Activated CD4-positive, alpha-beta T cell treated with anti-CD3 and anti-CD28 coated beads, Interleukin-2, amount 10 ng/mL, durations not matched to agents 7 days and 5 days (primary cell): ENCODE measurements around the gene TLCD2. TPM values are rescaled to one million over a fixed set of nuclear protein-coding genes. Genes with fewer than 3 reads are reported as not detected.
"Not testable (repeated sequence)": the region's sequence is repeated elsewhere in the genome, so short reads cannot be mapped to it uniquely, and the experiment has no call there.

ENCODE experiments used
- CTCF ChIA-PET: fragments of 350-600 bp; sonication (Branson Sonifier 250); formaldehyde crosslinking; loops from one replicate; lab custom pipeline; 2021; ENCODE audit warnings: antibody characterized with exemption; lab: Charles Lee
- POLR2A ChIA-PET: fragments of 350-600 bp; sonication (Branson Sonifier 250); formaldehyde crosslinking; loops from one replicate; lab custom pipeline; 2021; ENCODE audit warnings: antibody characterized with exemption; lab: Charles Lee
- DNase-seq: peaks from one replicate; pipeline ENCODE4 v3.0.0-alpha.2; 2020
- H3K27ac Mint-ChIP-seq: one replicate; pipeline ENCODE4 v1.8.0; 2021; ENCODE audit warnings: mild to moderate bottlenecking, moderate library complexity, mixed read lengths
- H3K27me3 Mint-ChIP-seq: one replicate; pipeline ENCODE4 v1.8.0; 2021; ENCODE audit warnings: mixed read lengths
- H3K36me3 Mint-ChIP-seq: one replicate; pipeline ENCODE4 v1.8.0; 2021; ENCODE audit warnings: low read depth, mixed read lengths
- H3K4me1 Mint-ChIP-seq: one replicate; pipeline ENCODE4 v1.8.0; 2021; ENCODE audit warnings: mixed read lengths
- H3K4me3 Mint-ChIP-seq: one replicate; pipeline ENCODE4 v1.8.0; 2021; ENCODE audit warnings: mild to moderate bottlenecking, moderate library complexity, mixed read lengths
- H3K9me3 Mint-ChIP-seq: one replicate; pipeline ENCODE4 v1.8.0; 2021; ENCODE audit warnings: mixed read lengths
- total RNA-seq, 2 experiments: library from RNA; stranded (reverse); gene quantifications; one replicate each; pipeline ENCODE4 v1.2.3, GENCODE V29; 2021

Gene TLCD2
- total RNA-seq, 2 experiments from 2014 or later, result 0.07 to 0.12 TPM

DNA sequence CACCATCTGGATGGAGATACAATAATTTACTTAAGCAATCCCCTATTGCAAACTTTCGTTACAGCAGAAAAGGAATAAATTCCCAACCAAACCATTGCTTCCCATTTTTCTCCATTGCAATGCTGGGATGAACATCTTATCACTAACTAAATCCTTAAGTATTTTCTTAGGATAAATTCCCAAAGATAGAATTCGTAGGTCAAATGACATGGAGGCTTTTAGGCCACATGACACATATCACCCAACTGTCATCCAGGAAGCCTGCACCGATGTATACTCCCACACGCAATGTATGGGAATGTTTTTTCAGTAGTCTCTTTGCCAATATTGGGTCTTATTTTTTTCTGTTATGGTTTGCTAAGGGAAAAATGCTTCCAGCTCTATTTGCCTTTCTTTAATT is 1.6 kb upstream of the TLCD2 start:
- no peak for DNase-seq
- no peak overlapping the region for H3K4me3 Mint-ChIP-seq
- H3K4me1 Mint-ChIP-seq, result peaks cover 32% of the 10 kb centered on the region
- ChIA-PET POLR2A (no interaction called here), CTCF (no interaction called here)
- H3K27ac Mint-ChIP-seq, result no peak overlapping the region
- peaks cover 15% of the 10 kb centered on the region for H3K36me3 Mint-ChIP-seq
- H3K27me3 Mint-ChIP-seq, result peaks cover 32% of the 10 kb centered on the region
- H3K9me3 Mint-ChIP-seq, result no peaks in the 10 kb centered on the region

DNA sequence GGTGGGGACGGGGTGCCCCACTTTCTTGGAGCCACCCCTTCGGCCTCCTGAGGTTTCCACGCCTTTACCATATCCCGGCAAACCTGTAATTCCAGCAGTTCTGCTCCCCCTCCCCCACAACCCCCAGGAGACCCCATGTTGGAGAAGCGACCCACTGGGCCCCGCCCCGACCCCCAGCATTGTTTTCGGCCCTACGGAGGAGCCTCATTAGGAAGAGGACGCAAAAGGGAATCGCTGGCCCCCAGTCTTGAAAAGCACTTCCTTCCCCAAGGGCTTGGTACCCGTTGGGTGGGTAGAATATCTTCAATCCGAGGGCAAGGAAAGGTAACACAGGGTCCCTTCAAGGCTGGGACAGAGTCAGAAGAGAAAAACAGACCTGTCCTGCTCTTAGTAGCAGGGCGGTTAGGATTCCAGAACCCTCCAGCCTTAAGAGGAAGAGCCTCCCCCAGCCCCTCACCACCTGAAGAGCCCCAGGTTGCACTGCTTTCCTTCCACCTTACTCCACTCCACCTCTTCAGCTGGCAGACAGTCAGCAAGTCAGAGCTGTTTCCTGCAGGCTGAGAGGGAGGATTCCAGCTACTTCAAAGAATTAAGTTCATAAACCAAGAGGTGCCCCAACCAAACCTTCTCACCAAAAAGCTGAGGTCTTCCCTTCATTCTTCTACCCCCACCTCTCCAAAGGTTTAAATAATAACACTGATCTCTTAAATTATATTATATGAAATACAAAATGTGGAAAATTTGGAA is 803 bp upstream of the TLCD2 start:
- Mint-ChIP-seq H3K4me3 (peak overlapping the region; percentile 47), H3K27me3 (peaks cover 35% of the 10 kb centered on the region), H3K36me3 (peaks cover 15% of the 10 kb centered on the region), H3K9me3 (no peaks in the 10 kb centered on the region), H3K4me1 (peaks cover 31% of the 10 kb centered on the region), H3K27ac (peak overlapping the region; percentile 31)
- ChIA-PET POLR2A (no interaction called here), CTCF (interaction anchor here (1.5 kb wide), 1 partner anchor 10 kb away, joined by 5 read pairs; no protein-coding TSS in a partner anchor)
- DNase-seq, result peak; percentile 26

DNA sequence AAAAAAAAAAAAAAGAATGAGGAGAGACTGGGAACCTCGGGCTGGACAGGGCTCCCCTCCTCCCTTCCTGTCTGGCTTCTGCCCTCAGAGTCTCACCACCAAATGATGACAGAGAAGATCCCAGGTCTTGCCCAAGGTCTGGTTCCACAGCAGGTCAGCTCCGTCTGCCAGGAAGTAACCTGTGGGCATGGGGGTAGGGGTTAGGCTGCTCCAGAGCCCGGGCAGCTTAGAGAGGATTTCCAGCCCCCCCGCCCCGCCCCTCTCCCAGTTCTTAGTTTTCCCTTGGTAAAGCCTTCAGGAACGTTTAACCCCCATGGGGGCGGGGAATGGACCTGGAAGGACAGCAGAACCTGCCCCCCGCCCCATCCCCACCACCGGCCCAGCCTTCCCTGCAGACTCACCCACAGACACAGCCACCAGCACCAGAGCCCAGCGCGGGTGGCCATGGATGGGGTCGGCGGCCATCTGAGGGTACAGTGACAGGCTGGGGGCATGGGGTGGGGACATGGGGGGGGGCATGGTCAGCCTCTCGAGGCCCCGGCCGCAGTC is 700 bp downstream of the TLCD2 start:
- peaks cover 26% of the 10 kb centered on the region for H3K4me1 Mint-ChIP-seq
- H3K4me3 Mint-ChIP-seq, result no peak overlapping the region
- POLR2A ChIA-PET, result no interaction called here

DNA sequence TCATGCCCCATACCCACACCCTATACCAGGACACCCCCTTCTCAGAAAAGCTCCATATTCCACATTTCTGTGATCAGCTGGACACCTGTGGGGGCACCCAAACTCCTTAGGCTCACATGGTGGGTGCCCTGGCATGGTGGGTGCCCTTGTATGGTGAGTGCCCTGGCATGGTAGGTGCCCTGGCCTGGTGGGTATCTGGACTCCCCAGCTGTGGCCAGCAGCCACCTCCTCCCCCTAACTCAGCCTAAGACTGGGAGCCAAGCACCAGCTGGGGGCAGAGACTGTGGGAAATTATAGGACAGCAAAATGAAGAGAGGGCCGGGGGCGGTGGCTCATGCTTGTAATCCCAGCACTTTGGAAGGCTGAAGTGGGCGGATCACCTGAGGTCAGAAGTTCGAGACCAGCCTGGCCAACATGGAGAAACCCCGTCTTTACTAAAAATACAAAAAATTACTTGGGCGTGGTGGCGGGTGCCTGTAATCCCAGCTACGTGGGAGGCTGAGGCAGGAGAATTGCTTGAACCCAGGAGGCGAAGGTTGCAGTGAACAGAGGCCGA is 1.3 kb downstream of the TLCD2 start:
- H3K9me3 Mint-ChIP-seq, H3K4me3 Mint-ChIP-seq, H3K27ac Mint-ChIP-seq, POLR2A ChIA-PET, DNase-seq: not testable (repeated sequence)
- CTCF ChIA-PET, result interaction anchor here (0.8 to 0.9 kb wide), 2 partner anchors 183 to 215 kb away, joined by 3 to 8 read pairs; no protein-coding TSS in a partner anchor
- Mint-ChIP-seq H3K27me3 (peaks cover 46% of the 10 kb centered on the region), H3K36me3 (peaks cover 15% of the 10 kb centered on the region), H3K4me1 (peaks cover 23% of the 10 kb centered on the region)

More for the DNA sequence above, 700 bp downstream of the TLCD2 start:
- peaks cover 15% of the 10 kb centered on the region for H3K36me3 Mint-ChIP-seq
- no peaks in the 10 kb centered on the region for H3K9me3 Mint-ChIP-seq
- H3K27ac Mint-ChIP-seq, result no peak overlapping the region
- DNase-seq, result no peak
- peaks cover 44% of the 10 kb centered on the region for H3K27me3 Mint-ChIP-seq
- CTCF ChIA-PET, result interaction anchor here (0.8 kb wide), 1 partner anchor 215 kb away, joined by 8 read pairs; no protein-coding TSS in a partner anchor

DNA sequence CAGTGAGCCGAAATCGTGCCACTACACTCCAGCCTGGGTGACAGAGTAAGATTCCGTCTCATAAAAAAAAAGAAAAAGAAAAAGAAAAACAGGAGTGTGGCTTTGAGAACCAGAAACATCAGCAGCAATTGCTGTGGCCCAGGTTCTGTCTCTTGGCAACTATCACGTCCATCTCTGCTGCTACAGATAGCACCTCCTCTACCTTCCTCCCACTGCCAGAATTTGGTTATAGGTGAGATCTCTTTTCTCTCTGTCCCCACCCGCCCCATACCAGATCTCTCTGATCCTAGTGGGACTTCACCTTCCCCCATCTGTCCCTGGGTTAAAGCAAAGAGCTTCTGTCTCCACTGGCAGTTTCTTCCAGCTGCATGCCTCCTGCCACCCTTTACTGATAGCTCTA is 3.1 kb downstream of the TLCD2 start:
- H3K27me3 Mint-ChIP-seq, result peaks cover 46% of the 10 kb centered on the region
- peaks cover 21% of the 10 kb centered on the region for H3K4me1 Mint-ChIP-seq
- DNase-seq, result no peak
- H3K36me3 Mint-ChIP-seq, result peaks cover 9% of the 10 kb centered on the region
- no peaks in the 10 kb centered on the region for H3K9me3 Mint-ChIP-seq
- CTCF ChIA-PET, result interaction anchor here (1.1 to 1.6 kb wide), 2 partner anchors 9 to 17 kb away, joined by 3 read pairs; no protein-coding TSS in a partner anchor
- H3K27ac Mint-ChIP-seq, result no peak overlapping the region
- POLR2A ChIA-PET, result no interaction called here
- H3K4me3 Mint-ChIP-seq, result no peak overlapping the region

DNA sequence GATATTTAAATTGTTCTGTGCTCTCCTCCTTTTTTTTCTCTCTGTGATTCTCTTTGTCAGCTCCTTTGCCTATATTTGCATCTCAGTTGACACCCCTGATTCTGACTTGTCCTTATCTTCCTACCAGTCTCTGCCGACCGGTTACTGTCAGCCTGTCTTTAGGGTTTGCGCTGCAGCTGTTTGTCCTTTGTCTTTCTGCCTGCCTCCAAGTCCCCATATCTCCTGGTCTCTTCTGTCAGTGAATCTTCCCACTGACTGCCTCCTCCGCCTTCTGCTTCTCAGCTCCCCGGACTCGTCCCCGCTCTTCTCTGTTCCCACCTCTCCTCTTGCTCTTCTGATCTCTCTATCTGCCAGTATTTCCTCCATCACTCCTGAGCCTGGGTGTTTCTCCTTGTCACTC is 5.2 kb downstream of the TLCD2 start:
- peaks cover 30% of the 10 kb centered on the region for H3K27me3 Mint-ChIP-seq
- H3K27ac Mint-ChIP-seq, result no peak overlapping the region
- CTCF ChIA-PET, result interaction anchor here (1.4 kb wide), 1 partner anchor 36 kb away, joined by 3 read pairs; no protein-coding TSS in a partner anchor
- POLR2A ChIA-PET, result no interaction called here
- no peak overlapping the region for H3K4me3 Mint-ChIP-seq
- H3K9me3 Mint-ChIP-seq, result no peaks in the 10 kb centered on the region
- no peak for DNase-seq
- peaks cover 8% of the 10 kb centered on the region for H3K4me1 Mint-ChIP-seq
- H3K36me3 Mint-ChIP-seq, result no peaks in the 10 kb centered on the region

DNA sequence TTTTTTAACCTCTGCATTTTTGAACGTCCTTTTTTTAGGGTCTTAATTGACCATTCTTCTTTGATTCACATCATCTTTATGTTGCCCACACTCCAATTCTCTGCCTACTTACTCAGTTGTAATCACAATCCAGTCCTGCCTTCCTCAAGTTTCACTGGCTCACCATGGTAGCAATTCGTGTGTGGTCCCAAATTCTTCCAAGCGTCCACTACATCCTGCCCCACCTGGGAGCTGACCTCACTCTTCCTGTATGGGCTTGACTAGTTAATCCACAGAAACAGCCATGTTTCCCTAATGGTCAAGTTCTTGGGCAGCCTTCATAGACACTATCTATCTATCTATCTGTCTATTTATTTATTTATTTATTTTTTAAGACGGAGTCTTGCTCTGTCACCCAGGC is 7.1 kb downstream of the TLCD2 start:
- CTCF ChIA-PET, result no interaction called here
- peaks cover 26% of the 10 kb centered on the region for H3K27me3 Mint-ChIP-seq
- no peaks in the 10 kb centered on the region for H3K9me3 Mint-ChIP-seq
- peaks cover 4% of the 10 kb centered on the region for H3K4me1 Mint-ChIP-seq
- H3K36me3 Mint-ChIP-seq, result no peaks in the 10 kb centered on the region
- H3K4me3 Mint-ChIP-seq, result no peak overlapping the region
- DNase-seq, result no peak
- H3K27ac Mint-ChIP-seq, result no peak overlapping the region
- POLR2A ChIA-PET, result no interaction called here

DNA sequence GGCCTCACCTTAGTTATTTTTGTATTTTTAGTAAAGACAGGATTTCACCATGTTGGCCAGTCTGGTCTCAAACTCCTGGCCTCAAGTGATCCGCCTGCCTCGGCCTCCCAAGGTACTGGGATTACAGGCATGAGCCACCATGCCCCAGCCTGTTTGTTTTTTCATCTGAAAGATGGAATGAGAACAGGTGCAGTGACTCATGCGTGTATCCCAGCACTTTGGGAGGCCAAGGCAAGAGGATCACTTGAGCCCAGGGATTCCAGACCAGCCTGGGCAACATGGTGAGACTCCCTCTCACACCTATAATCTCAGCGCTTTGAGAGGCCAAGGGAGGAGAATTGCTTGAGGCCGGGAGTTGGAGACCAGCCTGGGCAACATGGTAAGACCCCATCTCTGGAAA is 10.3 kb downstream of the TLCD2 start:
- POLR2A ChIA-PET, H3K9me3 Mint-ChIP-seq, H3K27ac Mint-ChIP-seq: not testable (repeated sequence)

DNA sequence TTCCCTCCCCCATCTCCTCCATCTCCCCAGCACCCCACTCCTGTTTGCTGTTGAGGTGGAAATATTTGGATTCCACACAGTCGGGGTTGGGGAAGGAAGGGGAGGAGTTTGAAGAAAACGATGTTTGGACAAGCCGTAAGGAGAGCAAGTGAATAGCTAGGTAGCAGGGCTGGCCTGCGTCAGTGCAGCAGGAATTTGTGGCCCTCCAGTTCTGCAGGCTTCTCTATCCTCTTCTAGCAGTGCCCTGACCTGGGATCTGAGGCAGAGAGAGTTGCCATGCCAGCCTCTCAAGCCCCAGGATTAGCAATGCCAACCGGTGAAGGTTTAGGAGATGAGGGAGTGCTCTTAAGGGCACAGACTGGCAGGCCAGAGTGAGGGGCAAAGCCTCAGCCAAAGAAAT is 12.5 kb downstream of the TLCD2 start:
- no peaks in the 10 kb centered on the region for H3K36me3 Mint-ChIP-seq
- no peaks in the 10 kb centered on the region for H3K4me1 Mint-ChIP-seq
- DNase-seq, result no peak
- POLR2A ChIA-PET, result no interaction called here
- CTCF ChIA-PET, result no interaction called here
- H3K4me3 Mint-ChIP-seq, result no peak overlapping the region
- no peaks in the 10 kb centered on the region for H3K9me3 Mint-ChIP-seq
- peaks cover 2% of the 10 kb centered on the region for H3K27me3 Mint-ChIP-seq
- H3K27ac Mint-ChIP-seq, result no peak overlapping the region

More for the DNA sequence above, 10.3 kb downstream of the TLCD2 start:
- not testable (repeated sequence) for H3K4me1 Mint-ChIP-seq, H3K4me3 Mint-ChIP-seq, H3K27me3 Mint-ChIP-seq, DNase-seq, H3K36me3 Mint-ChIP-seq
- CTCF ChIA-PET, result interaction anchor here (0.9 kb wide), 1 partner anchor 17 kb away, joined by 3 read pairs; no protein-coding TSS in a partner anchor

DNA sequence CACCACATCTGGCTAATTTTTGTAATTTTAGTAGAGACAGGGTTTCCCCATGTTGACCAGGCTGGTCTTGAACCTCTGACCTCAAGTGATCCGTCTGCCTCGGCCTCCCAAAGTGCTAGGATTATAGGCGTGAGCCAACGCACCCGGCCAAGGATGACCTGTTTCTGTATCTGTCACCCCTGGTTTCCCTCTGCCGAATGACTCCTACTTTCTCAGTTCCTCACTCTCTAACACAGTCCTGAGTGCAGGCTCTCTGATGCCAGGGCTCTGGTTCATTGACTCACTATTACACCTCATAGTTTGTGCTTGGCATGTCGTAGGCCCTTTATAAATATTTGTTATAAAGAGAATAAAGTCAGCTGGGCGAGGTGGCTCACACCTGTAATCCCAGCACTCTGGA is 14.8 kb downstream of the TLCD2 start:
- Mint-ChIP-seq H3K4me3 (no peak overlapping the region), H3K36me3 (no peaks in the 10 kb centered on the region), H3K27me3 (peaks cover 4% of the 10 kb centered on the region), H3K9me3 (no peaks in the 10 kb centered on the region), H3K27ac (no peak overlapping the region), H3K4me1 (no peaks in the 10 kb centered on the region)
- CTCF ChIA-PET, result no interaction called here
- POLR2A ChIA-PET, result no interaction called here
- DNase-seq, result no peak

DNA sequence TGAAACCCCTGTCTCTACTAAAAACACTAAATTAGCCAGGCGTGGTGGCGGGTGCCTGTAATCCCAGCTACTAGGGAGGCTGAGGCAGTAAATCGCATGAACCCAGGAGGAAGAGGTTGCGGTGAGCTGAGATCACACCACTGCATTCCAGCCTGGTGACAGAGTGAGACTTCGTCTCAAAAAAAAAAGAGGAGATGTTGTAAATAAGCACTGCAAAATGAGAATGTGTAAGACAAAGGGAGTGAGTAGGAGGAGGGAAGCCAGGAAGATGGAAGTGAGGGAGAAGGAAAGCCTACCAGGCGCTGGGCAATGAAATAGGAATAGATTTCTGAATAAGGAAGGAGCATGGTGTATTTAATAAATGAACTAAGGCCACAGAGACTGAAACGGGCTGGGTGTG is 16.8 kb downstream of the TLCD2 start:
- CTCF ChIA-PET, result no interaction called here
- Mint-ChIP-seq H3K4me1 (no peaks in the 10 kb centered on the region), H3K27me3 (peaks cover 4% of the 10 kb centered on the region), H3K4me3 (no peak overlapping the region), H3K36me3 (no peaks in the 10 kb centered on the region), H3K9me3 (no peaks in the 10 kb centered on the region), H3K27ac (no peak overlapping the region)
- DNase-seq, result no peak
- POLR2A ChIA-PET, result no interaction called here

DNA sequence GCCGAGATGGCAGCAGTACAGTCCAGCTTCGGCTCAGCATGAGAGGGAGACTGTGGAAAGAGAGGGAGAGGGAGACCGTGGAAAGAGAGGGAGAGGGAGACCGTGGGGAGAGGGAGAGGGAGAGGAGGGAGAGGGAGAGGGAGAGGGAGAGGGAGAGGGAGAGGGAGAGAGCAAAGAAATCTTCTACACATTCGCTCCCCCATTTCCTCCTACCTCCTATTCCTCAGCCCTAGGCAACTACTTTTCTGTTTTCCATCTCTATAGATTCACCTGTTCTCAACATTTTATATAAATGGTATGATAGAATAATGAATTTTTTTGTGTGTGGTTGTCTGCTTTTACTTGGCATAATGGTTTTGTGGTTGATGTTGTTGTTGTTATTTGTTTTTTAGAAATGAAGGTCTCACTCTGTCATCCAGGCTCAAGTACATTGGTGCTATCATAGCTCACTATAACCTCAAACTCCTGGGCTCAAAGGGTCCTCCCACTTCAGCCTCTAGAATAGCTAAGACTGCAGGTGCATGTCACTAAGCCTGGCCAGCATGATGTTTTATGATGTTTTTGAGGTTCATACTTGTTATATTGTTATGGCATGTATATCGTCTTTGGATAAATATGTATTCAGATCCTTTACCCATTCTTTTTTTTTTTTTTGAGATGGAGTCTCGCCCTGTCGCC is 19.5 kb downstream of the TLCD2 start:
- Mint-ChIP-seq H3K4me1 (peaks cover 2% of the 10 kb centered on the region), H3K9me3 (no peaks in the 10 kb centered on the region), H3K27ac (no peak overlapping the region), H3K36me3 (no peaks in the 10 kb centered on the region), H3K4me3 (no peak overlapping the region), H3K27me3 (peaks cover 4% of the 10 kb centered on the region)
- CTCF ChIA-PET, result no interaction called here
- DNase-seq, result no peak
- POLR2A ChIA-PET, result no interaction called here

DNA sequence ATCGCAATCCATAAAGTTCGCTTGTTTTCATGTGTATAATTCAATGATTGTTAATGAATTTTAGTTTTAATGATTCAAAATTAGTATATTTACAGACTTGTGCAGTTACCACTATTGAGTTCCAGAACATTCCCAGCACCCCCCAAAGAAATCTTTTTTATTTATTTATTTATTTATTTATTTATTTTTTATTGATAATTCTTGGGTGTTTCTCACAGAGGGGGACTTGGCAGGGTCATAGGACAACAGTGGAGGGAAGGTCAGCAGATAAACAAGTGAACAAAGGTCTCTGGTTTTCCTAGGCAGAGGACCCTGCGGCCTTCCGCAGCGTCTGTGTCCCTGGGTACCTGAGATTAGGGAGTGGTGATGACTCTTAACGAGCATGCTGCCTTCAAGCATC is 21.8 kb downstream of the TLCD2 start:
- Mint-ChIP-seq H3K36me3 (peaks cover 10% of the 10 kb centered on the region), H3K4me1 (peaks cover 14% of the 10 kb centered on the region)
- DNase-seq, POLR2A ChIA-PET, H3K4me3 Mint-ChIP-seq, H3K9me3 Mint-ChIP-seq, H3K27ac Mint-ChIP-seq, H3K27me3 Mint-ChIP-seq: not testable (repeated sequence)
- CTCF ChIA-PET, result interaction anchor here (0.6 kb wide), 1 partner anchor 282 kb away, joined by 3 read pairs; no protein-coding TSS in a partner anchor
